Esophagus squamous epithelium (tissue), 4 donors: ENCODE results near the gene CCDC136.

Source experiments
- CTCF ChIP-seq, 6 experiments: fragments of 450-650 bp in 4 of 6; fragments of 200-600 bp in 2 of 6; sonication (generic) in 2 of 6; IDR thresholded peaks; one replicate each; pipeline ENCODE4 v1.5.1; 2016 to 2019; ENCODE audit warnings: antibody characterized with exemption in 6 of 6, mild to moderate bottlenecking in 4 of 6, moderate library complexity in 4 of 6
- POLR2A ChIP-seq, 4 donors: fragments of 450-650 bp; IDR thresholded peaks; one replicate each; pipeline ENCODE4 v1.6.1; 2017; ENCODE audit warnings: antibody characterized with exemption in 4 of 4, mild to moderate bottlenecking in 4 of 4, moderate library complexity in 3 of 4

DNA sequence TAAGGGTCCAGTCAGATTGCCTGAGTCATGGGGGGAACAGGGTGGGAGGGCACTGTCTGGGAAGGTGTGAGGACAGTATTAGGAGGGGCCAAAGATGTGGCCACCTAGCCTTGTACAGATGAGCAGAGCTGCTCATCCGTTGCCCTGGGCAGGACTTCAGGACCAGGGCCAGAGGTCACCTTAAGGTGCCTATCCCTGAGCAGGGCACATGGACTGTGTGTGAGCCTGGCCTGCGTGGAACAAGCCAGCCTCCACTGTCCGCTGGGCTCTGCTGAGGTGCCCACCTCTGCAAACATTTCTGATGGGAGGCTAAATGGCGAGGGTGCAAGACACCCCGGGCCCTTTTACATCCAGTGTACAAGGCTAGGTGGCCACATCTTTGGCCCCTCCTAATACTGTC, 12.8 kb upstream of the CCDC136 start:
- TF ChIP-seq CTCF (IDR thresholded peaks at IDR 0.05): no peak
- no peak for TF ChIP-seq POLR2A (IDR thresholded peaks at IDR 0.05)
